ENCODE measurements around the gene ZNF667. TPM values are rescaled to one million over a fixed set of nuclear protein-coding genes. Genes with fewer than 3 reads are reported as not detected.

The ZNF667 gene
- total RNA-seq (2014; rRNA removed; shearing (Covaris generic)) = 2.5 and 4.1 TPM in 2 replicates
- polyA plus RNA-seq (2015; cell fraction: cytosol; rRNA removed) = 1.2 and 1.3 TPM in 2 replicates
- 2.9 and 8.5 TPM in 2 replicates for polyA plus RNA-seq (2015; cell fraction: nucleus; rRNA removed)

- in situ Hi-C loops (cut with HindIII; ENCODE audit: low pct_unique_long_range_greater_than_20kb, low sequenced_read_pairs) = no loop called here
- DNase-seq (ENCODE audit: low read depth, low spot score) = peak; percentile 8
These were observed at the start of gene ZNF667 for GRCh38 chr19:56476651-56477428. ZNF667 (minus strand) TSS chr19:56477345; CDS start chr19:56462370, 14,975 bp downstream.

DNA sequence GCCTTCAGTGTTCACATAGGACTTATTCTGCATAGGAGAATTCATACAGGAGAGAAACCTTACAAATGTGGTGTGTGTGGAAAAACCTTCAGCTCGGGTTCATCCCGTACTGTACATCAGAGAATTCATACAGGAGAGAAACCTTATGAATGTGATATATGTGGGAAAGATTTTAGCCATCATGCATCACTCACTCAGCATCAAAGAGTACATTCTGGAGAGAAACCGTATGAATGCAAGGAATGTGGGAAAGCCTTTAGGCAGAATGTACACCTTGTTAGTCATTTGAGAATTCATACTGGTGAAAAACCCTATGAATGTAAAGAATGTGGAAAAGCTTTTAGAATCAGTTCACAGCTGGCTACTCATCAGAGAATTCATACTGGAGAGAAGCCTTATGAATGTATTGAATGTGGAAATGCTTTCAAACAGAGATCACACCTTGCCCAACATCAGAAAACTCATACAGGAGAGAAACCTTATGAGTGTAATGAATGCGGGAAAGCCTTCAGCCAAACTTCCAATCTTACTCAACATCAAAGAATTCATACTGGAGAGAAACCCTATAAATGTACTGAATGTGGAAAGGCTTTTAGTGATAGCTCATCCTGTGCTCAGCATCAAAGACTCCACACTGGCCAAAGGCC, 48.2 kb upstream of the ZNF667 start:
- in situ Hi-C loops (cut with HindIII; ENCODE audit: low pct_unique_long_range_greater_than_20kb, low sequenced_read_pairs) = no loop called here
- no peak for DNase-seq (ENCODE audit: low read depth, low spot score)

DNA sequence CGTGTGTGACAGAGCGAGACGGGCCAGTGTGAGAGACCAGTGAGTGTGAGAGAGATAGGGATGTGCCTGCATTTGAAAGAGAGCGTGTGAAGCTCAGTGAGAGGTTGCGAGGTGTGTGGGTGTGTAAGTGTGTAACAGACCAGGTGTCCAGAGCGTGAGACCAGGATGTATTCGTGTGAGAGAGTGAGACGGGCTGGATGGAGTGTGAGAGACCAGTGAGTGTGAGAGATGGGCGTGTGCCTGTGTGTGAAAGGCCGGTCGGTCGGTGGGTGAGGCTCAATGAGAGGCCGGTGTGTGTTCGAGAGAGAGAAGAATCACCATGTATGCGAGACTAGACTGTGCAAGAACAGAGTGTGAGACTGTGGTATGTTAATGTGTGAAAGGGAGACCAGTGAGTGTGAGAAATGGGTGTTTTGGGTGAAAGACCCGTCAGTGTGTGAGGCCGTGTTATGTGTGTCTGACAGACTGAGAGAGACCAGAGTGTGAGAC, 31.2 kb upstream of the ZNF667 start:
- DNase-seq (ENCODE audit: low read depth, low spot score) = no peak

DNA sequence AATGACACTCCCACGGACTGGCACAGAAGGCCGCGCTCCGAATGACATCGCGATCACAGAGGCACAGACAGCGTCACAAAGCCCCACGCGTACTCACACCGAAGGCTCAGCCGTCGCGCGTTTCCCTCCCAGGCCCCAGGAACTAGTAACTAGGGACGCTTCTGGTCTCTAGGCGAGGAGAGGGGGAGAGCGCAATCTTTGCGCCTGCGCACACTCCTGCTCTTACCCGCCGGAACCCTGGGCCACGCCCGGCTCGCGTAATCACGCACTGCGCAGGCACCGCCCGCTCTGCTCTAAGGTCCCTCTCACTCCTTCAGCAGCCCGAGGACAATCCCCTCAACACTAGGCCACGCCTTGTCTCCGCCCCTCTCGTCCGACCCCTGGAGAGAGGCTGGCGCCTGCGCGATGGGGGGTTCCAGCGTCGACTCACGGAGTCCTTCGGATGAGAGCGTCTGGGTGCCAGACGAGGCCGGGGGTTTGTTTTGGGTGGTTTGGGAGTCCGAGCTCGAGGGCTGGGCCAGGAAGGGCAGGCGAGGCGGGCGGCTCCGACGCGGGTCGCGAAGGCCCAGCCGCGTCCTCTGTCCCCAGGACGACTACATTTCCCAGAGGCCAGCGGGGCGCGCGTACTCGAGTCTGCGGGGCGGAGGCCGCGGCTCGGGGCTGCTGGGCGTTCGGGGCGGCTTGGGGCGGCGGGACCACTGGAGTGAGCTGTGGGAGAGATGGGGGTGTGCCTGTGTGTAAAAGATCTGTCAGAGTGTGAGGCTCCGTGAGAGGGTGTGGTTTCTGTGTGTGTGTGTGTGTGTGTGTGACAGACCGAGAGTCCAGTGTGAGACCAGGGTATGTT, 30.5 kb upstream of the ZNF667 start, which contains the start of gene ZNF471:
ZNF471 (plus strand) TSS at position 410 of the 844 bp plus-strand sequence. CDS start 3,717 bp downstream, outside the sequence.
- in situ Hi-C loops (cut with HindIII; ENCODE audit: low pct_unique_long_range_greater_than_20kb, low sequenced_read_pairs) = no loop called here
- peak; percentile 94 for DNase-seq (ENCODE audit: low read depth, low spot score)

More for the DNA sequence above, 31.2 kb upstream of the ZNF667 start:
- in situ Hi-C loops (cut with HindIII; ENCODE audit: low pct_unique_long_range_greater_than_20kb, low sequenced_read_pairs) = no loop called here

- in situ Hi-C loops (cut with HindIII; ENCODE audit: low pct_unique_long_range_greater_than_20kb, low sequenced_read_pairs) = no loop called here
- DNase-seq (ENCODE audit: low read depth, low spot score) = no peak
These were observed 27.4 kb upstream of the ZNF667 start for GRCh38 chr19:56504581-56504980.

GRCh38 chr19:56491399-56491798, 14.3 kb upstream of the ZNF667 start:
- DNase-seq (ENCODE audit: low read depth, low spot score) = no peak
- in situ Hi-C loops (cut with HindIII; ENCODE audit: low pct_unique_long_range_greater_than_20kb, low sequenced_read_pairs) = no loop called here

GRCh38 chr19:56477429-56478338, 539 bp upstream of the ZNF667 start:
- DNase-seq (ENCODE audit: low read depth, low spot score) = peak; percentile 79
- in situ Hi-C loops (cut with HindIII; ENCODE audit: low pct_unique_long_range_greater_than_20kb, low sequenced_read_pairs) = no loop called here

DNA sequence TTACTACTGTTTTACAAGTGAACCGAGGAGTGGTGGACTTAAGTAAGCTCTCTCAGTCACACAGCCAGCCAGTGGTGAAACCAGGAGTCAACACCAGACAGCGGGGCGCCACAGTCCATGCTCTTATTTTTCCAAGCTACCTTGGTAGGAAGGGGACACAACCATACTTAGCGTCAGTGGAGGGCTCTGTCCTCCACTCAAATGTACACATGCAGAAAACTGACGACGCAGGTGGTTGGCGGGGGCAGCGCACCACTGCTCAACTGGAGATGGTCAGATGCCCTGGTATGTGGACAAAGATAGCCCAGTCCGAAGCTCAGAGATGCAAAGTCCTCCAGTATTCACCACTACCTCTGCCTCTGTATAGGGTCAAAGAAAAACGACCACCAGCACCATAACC, 1.1 kb downstream of the ZNF667 start:
- in situ Hi-C loops (cut with HindIII; ENCODE audit: low pct_unique_long_range_greater_than_20kb, low sequenced_read_pairs) = no loop called here

GRCh38 chr19:56474308-56474707, 2.8 kb downstream of the ZNF667 start:
- in situ Hi-C loops (cut with HindIII; ENCODE audit: low pct_unique_long_range_greater_than_20kb, low sequenced_read_pairs) = no loop called here
- DNase-seq (ENCODE audit: low read depth, low spot score) = no peak

More for the DNA sequence above, 1.1 kb downstream of the ZNF667 start:
- DNase-seq (ENCODE audit: low read depth, low spot score) = no peak

- no peak for DNase-seq (ENCODE audit: low read depth, low spot score)
- in situ Hi-C loops (cut with HindIII; ENCODE audit: low pct_unique_long_range_greater_than_20kb, low sequenced_read_pairs) = no loop called here
These were observed 35.8 kb downstream of the ZNF667 start for GRCh38 chr19:56441206-56441792.

DNA sequence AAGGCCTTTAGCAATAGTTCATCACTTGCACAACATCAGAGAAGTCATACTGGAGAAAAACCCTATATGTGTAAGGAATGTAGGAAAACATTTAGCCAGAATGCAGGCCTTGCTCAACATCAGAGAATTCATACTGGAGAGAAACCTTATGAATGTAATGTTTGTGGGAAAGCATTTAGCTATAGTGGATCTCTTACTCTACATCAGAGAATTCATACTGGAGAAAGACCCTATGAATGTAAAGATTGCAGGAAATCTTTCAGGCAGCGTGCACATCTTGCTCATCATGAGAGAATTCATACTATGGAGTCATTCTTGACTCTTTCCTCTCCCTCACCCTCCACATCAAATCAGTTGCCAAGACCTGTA, 53.2 kb downstream of the ZNF667 start:
- no peak for DNase-seq (ENCODE audit: low read depth, low spot score)
- in situ Hi-C loops (cut with HindIII; ENCODE audit: low pct_unique_long_range_greater_than_20kb, low sequenced_read_pairs) = no loop called here

DNA sequence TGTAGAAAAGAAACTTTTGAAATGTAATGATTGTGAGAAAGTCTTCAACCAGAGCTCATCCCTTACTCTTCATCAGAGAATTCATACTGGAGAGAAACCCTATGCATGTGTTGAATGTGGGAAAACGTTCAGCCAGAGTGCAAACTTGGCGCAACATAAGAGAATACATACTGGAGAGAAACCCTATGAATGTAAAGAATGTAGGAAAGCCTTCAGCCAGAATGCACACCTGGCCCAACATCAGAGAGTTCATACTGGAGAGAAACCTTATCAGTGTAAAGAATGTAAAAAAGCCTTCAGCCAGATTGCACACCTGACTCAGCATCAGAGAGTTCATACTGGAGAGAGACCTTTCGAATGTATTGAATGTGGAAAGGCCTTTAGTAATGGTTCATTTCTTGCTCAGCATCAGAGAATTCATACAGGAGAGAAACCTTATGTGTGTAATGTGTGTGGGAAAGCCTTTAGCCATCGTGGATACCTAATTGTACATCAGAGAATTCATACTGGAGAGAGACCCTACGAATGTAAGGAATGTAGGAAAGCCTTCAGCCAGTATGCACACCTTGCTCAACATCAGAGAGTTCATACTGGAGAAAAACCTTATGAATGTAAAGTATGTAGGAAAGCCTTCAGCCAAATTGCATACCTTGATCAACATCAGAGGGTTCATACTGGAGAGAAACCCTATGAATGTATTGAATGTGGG, 53.7 kb downstream of the ZNF667 start:
- no peak for DNase-seq (ENCODE audit: low read depth, low spot score)
- in situ Hi-C loops (cut with HindIII; ENCODE audit: low pct_unique_long_range_greater_than_20kb, low sequenced_read_pairs) = no loop called here

- DNase-seq (ENCODE audit: low read depth, low spot score) = no peak
- in situ Hi-C loops (cut with HindIII; ENCODE audit: low pct_unique_long_range_greater_than_20kb, low sequenced_read_pairs) = no loop called here
These were observed 72.1 kb downstream of the ZNF667 start for GRCh38 chr19:56405062-56405461.

GRCh38 chr19:56404705-56405056, 72.5 kb downstream of the ZNF667 start:
- DNase-seq (ENCODE audit: low read depth, low spot score) = no peak
- in situ Hi-C loops (cut with HindIII; ENCODE audit: low pct_unique_long_range_greater_than_20kb, low sequenced_read_pairs) = no loop called here

GRCh38 chr19:56403764-56404704, 73.1 kb downstream of the ZNF667 start, which contains the start of gene ZNF583:
ZNF583 (plus strand) TSS chr19:56404332; CDS start chr19:56407115, 2,783 bp downstream.
- peak; percentile 76 for DNase-seq (ENCODE audit: low read depth, low spot score)
- in situ Hi-C loops (cut with HindIII; ENCODE audit: low pct_unique_long_range_greater_than_20kb, low sequenced_read_pairs) = no loop called here
